AML-193 (cell line): ENCODE data around the gene HRH2.
"Not testable (repeated sequence)": the region's sequence is repeated elsewhere in the genome, so short reads cannot be mapped to it uniquely, and the experiment has no call there.

Experiments used
- DNase-seq, 2 experiments: peaks; one replicate each; lab custom pipeline; 2025; lab: John Stamatoyannopoulos, UW

The HRH2 gene

GRCh38 chr5:175657593-175658271 is at the start of gene HRH2:
Gene HRH2 (plus strand): TSS chr5:175658071. CDS start chr5:175683234, 25,163 bp downstream.
- peak; percentile 71 to 75 for DNase-seq

GRCh38 chr5:175609526-175609925 is 48.3 kb upstream of the HRH2 start:
- no peak for DNase-seq

- no peak for DNase-seq
Measured at GRCh38 chr5:175610381-175610780, 47.5 kb upstream of the HRH2 start.

GRCh38 chr5:175610898-175611297 is 47.0 kb upstream of the HRH2 start:
- no peak for DNase-seq

GRCh38 chr5:175614223-175614815 is 43.6 kb upstream of the HRH2 start:
- no peak for DNase-seq

DNA sequence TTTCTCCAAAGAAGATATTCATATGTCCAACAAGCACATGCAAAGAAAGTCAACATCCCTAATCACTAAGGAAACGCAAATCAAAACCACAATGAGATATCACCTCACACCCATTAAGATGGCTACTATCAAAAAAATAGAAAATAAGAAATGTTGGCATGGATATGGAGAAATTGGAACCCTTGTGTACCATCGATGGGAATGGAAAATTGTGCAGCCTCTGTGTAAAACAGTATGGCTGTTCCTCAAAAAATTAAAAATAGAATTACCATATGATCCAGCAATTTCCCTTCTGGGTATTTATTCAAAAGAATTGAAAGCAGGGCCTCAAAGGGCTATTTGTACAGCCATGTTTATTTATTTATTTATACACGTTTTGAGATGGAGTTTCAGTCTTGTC is 43.0 kb upstream of the HRH2 start:
- DNase-seq = no peak

- DNase-seq = no peak
Measured at GRCh38 chr5:175616083-175616482, 41.8 kb upstream of the HRH2 start.

DNA sequence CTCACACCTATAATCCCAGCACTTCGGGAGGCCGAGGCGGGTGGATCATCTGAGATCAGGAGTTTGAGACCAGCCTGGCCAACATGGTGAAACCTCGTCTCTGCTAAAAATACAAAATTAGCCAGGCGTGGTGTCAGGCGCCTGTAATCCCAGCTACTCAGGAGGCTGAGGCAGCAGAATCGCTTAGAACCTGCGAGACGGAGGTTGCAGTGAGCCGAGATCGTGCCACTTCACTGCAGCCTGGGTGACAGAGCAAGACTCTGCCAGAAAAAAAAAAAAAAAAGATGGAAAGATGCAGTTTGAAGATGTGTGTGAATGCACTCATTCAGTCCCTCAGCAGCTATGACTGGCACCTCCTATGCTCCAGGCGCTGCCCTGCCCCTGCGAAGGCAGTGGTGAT is 41.3 kb upstream of the HRH2 start:
- not testable (repeated sequence) for DNase-seq

DNA sequence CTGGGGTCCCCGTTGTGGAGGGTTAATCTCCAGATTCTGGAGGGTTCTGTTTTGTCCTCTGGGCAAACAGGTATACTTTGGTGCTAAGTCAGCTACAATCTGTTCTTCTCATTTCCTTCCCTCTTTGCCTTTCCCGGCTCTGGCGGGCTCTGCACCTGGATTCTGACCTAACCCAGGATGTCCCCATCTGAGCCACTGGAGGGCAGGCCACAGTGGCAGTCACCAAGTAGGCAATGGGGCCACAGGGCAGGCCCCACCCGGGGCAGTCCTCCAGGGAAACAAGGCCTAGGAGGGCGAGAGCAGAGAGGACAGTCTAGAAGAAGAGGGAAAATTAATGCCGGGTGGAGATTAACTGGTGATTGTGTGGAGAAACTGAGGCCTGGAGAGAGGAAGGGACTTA is 40.4 kb upstream of the HRH2 start:
- DNase-seq = no peak

DNA sequence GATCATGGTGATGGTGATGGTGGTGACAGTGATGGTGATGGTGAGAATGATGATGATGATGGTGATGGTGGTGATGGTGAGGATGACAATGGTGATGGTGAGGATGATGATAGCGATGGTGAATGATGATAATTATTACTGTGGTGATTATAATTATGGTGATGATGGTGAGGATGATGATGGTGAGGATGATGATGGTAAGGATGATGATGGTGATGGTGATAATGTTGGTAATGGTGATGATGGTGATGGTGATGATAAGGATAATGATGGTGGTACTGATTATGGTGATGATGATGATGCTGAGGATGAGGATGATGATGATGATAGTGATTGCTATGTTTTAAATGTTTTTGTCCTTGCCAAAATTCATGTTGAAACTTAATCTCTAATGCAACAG is 37.3 kb upstream of the HRH2 start:
- no peak for DNase-seq

DNA sequence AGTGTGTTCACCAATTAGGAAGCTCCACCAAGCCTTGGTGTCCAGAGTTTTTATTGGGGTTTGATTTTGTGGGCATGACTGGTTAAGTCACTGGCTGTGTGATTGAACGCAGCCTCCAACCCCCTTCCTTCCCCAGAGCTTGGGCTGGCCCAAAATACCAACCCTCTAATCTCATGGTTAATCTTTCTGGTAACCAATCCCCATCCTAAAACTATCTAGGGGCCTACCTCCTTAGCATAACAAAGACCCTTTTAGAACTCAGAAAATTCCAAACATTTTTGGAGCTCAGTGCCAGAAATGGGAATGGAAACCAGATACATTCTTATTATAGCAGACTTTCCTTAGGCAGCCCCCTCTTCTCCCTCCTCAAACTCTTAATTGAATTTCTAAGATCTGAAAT is 35.9 kb upstream of the HRH2 start:
- DNase-seq = no peak

DNA sequence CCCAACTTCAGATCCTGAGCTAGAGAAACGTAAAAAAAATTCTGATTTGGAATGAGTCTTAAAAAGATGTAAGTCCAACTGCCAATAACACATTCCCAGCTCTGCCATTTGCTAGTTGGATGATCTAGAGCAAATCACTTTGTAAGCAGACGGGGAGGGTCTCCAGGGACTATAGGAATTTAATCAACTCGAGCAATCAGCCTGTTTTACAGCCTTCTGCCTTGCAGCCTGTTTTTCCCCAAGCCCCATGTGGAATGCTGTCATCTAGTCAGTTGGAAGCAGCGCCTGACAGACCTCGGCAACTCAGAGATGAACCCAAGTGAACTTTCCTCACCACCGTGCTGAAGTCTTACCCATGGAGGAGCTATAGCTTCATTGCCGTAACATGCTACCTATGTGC is 34.8 kb upstream of the HRH2 start:
- DNase-seq = no peak

DNA sequence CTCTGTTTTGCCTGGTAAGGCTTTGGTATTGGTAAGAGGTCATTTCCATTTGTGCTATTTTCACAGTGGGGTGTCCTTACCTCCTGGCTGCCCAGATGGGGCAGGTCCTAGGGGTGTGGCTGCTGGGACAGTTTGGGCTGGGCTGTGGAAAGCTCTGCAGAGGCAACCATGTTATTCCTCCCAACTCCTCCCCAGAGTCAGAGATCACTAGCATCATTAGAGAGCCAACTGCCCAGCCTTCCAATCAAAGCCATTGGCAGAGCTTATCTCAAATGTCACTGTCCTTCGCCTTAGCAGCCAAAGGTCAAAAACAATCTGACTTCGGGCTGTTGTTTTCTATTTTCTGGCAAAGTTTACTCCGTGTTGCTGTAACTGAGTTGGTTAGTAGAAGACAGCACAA is 33.6 kb upstream of the HRH2 start:
- DNase-seq = no peak

DNA sequence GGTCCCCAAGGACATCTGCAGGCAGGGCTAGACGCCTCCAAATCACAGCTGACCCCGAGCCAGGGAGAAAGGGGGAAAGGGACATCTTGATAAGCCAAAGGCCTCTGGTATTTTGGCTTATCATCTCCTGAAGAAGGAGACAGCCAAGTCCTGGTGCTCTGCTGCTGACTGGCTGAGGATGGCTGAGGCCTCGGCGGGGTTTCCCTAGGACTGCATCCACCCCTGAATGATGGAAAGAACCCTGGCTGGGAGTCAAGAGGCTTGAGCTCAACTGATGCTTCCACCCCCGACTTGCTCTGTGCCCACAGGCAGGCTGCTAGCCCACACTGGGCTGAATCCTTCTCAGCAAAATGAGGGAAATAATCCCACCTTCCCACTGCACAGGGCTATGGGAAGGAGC is 30.9 kb upstream of the HRH2 start:
- no peak for DNase-seq

GRCh38 chr5:175627739-175628138 is 30.1 kb upstream of the HRH2 start:
- no peak for DNase-seq

DNA sequence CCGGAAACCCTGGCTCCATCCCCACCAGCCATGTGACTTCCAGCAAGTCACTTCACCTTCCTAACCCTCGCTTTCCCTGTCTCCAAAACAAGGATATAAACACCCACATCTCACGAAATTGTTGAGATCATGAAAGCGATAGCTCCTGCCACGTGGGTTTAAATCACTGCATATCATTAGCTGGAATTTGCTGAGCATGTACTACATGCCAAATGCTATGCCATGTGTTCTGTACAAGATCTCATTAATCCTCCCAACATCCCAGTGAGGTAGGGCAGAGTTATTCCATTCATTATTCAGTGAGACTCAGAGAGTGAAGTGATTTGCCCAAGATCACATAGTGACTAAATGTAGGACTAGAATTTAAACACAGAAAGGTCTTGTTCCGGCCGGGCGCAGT is 29.2 kb upstream of the HRH2 start:
- no peak for DNase-seq

GRCh38 chr5:175629261-175629660 is 28.6 kb upstream of the HRH2 start:
- no peak for DNase-seq

GRCh38 chr5:175629793-175630192 is 28.1 kb upstream of the HRH2 start:
- DNase-seq = no peak

- no peak for DNase-seq
Measured at GRCh38 chr5:175635854-175636584, 21.9 kb upstream of the HRH2 start.

- peak; percentile 88 to 89 for DNase-seq
Measured at GRCh38 chr5:175638305-175638704, 19.6 kb upstream of the HRH2 start.

- no peak for DNase-seq
Measured at GRCh38 chr5:175640106-175640775, 17.6 kb upstream of the HRH2 start.

GRCh38 chr5:175642998-175643397 is 14.9 kb upstream of the HRH2 start:
- no peak for DNase-seq

- no peak for DNase-seq
Measured at GRCh38 chr5:175646251-175646650, 11.6 kb upstream of the HRH2 start.
